GM21717 (cell line): Measurements from ENCODE around the gene CFHR1.
A peak's percentile ranks its signal among the peaks of the same experiment; 100 is the strongest.
"Not testable (repeated sequence)": the region's sequence is repeated elsewhere in the genome, so short reads cannot be mapped to it uniquely, and the experiment has no call there.

Experiments used
- ATAC-seq: cut with Tn5 transposase; IDR thresholded peaks from one replicate; pipeline ENCODE4 v1.9.1; 2021; ENCODE audit warnings: mild to moderate bottlenecking, moderate library complexity; ENCODE audit not compliant: unreplicated experiment

The CFHR1 gene

GRCh38 chr1:196819531-196819930, at the start of gene CFHR1:
CFHR1 (plus strand) TSS chr1:196819731; CDS start chr1:196819845, 114 bp downstream.
- ATAC-seq, result not testable (repeated sequence)

- not testable (repeated sequence) for ATAC-seq
Observed at GRCh38 chr1:196769823-196770222, 49.7 kb upstream of the CFHR1 start.

- no peak for ATAC-seq
Observed at GRCh38 chr1:196773713-196774112, 45.8 kb upstream of the CFHR1 start.

- no peak for ATAC-seq
Observed at GRCh38 chr1:196774175-196774574, 45.4 kb upstream of the CFHR1 start.

- ATAC-seq, result peak; percentile 90
Observed at GRCh38 chr1:196774603-196775002, 44.9 kb upstream of the CFHR1 start, which contains the start of gene CFHR3. CFHR3 (plus strand) TSS chr1:196774840; CDS start chr1:196774887, 47 bp downstream.

- ATAC-seq, result no peak
Observed at GRCh38 chr1:196777603-196778002, 41.9 kb upstream of the CFHR1 start.

- no peak for ATAC-seq
Observed at GRCh38 chr1:196779093-196779492, 40.4 kb upstream of the CFHR1 start.

- ATAC-seq, result not testable (repeated sequence)
Observed at GRCh38 chr1:196791252-196791651, 28.3 kb upstream of the CFHR1 start.

GRCh38 chr1:196794103-196794502, 25.4 kb upstream of the CFHR1 start:
- not testable (repeated sequence) for ATAC-seq

GRCh38 chr1:196797891-196798290, 21.6 kb upstream of the CFHR1 start:
- no peak for ATAC-seq

- ATAC-seq, result not testable (repeated sequence)
Observed at GRCh38 chr1:196801920-196802319, 17.6 kb upstream of the CFHR1 start.

GRCh38 chr1:196808529-196809235, 10.8 kb upstream of the CFHR1 start:
- no peak for ATAC-seq

- not testable (repeated sequence) for ATAC-seq
Observed at GRCh38 chr1:196817442-196817841, 2.1 kb upstream of the CFHR1 start.

GRCh38 chr1:196827860-196828259, 8.3 kb downstream of the CFHR1 start:
- peak; percentile 96 for ATAC-seq

- not testable (repeated sequence) for ATAC-seq
Observed at GRCh38 chr1:196849613-196850492, 30.3 kb downstream of the CFHR1 start.

- ATAC-seq, result no peak
Observed at GRCh38 chr1:196856053-196856452, 36.5 kb downstream of the CFHR1 start.

- no peak for ATAC-seq
Observed at GRCh38 chr1:196857188-196857587, 37.7 kb downstream of the CFHR1 start.

- ATAC-seq, result no peak
Observed at GRCh38 chr1:196858811-196859210, 39.3 kb downstream of the CFHR1 start.

- ATAC-seq, result no peak
Observed at GRCh38 chr1:196860323-196860884, 40.9 kb downstream of the CFHR1 start.

GRCh38 chr1:196861429-196861828, 41.9 kb downstream of the CFHR1 start:
- no peak for ATAC-seq

GRCh38 chr1:196866974-196867373, 47.4 kb downstream of the CFHR1 start:
- no peak for ATAC-seq
